Measurements from ENCODE around the gene SEC16B.
A peak's percentile ranks its signal among the peaks of the same experiment; 100 is the strongest.
"Not testable (repeated sequence)": the region's sequence is repeated elsewhere in the genome, so short reads cannot be mapped to it uniquely, and the experiment has no call there.

The SEC16B gene

GRCh38 chr1:177969825-177970371 is at the start of gene SEC16B:
Gene SEC16B, minus strand, starts transcription at chr1:177970058. Its CDS starts 2,077 bp downstream, at chr1:177967981.
- DNase-seq, result peak; percentile 52
- in situ Hi-C loops (cut with HindIII; ENCODE audit: low pct_ligation_motif_present, low pct_unique_long_range_greater_than_20kb, low sequenced_read_pairs), result no loop called here

- in situ Hi-C loops (cut with HindIII; ENCODE audit: low pct_ligation_motif_present, low pct_unique_long_range_greater_than_20kb, low sequenced_read_pairs), result no loop called here
- no peak for DNase-seq
These were observed 49.8 kb upstream of the SEC16B start for GRCh38 chr1:178019622-178020021.

GRCh38 chr1:178019208-178019607 is 49.4 kb upstream of the SEC16B start:
- no peak for DNase-seq
- in situ Hi-C loops (cut with HindIII; ENCODE audit: low pct_ligation_motif_present, low pct_unique_long_range_greater_than_20kb, low sequenced_read_pairs), result no loop called here

DNA sequence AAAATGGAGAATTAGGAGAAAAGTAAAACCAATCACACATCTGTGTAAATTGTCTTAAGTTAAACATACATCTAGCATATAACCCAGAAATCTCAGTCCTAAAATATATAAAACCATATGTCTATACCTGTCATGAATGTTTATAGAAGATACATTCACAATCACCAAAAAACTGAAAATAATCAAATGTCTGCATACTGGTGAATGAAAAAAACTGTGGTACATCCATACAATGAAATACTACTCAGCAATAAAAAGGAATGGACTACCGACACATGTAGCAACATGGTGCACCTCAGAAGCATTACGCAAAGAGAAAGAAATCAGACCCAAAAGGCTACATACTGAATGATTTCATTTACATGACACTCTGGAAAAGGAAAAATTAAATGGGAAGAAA is 47.7 kb upstream of the SEC16B start:
- in situ Hi-C loops (cut with HindIII; ENCODE audit: low pct_ligation_motif_present, low pct_unique_long_range_greater_than_20kb, low sequenced_read_pairs), result no loop called here
- no peak for DNase-seq

DNA sequence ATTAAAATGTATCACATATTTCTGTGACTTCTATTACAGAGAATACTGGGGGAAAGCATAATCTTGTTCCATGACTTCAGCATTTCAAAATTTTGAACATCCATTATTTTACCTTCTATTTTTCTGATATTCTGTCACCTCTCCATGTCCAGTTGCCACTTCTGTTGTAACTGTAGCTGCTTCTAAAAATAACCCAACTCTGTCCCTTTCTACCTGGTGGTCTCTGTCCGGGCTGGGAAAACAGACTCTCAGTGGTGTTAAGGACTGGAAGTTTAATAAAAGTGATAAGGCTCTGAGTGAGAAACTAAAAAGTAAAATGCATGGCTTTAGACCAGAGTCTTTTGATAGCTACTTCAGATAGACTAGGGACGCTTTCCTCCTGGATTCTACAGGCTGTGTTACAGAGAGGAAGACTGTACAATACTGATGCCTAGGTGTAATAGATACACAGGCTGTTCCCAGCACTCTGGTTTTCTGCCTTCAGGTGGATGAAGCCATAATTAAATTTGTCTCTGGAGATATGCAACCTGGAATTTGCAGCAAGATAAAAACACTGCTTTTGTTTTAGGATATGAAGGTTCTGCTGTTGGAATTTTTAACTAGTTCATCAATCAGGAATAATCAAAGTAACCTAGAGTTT is 42.1 kb upstream of the SEC16B start:
- DNase-seq, result no peak
- in situ Hi-C loops (cut with HindIII; ENCODE audit: low pct_ligation_motif_present, low pct_unique_long_range_greater_than_20kb, low sequenced_read_pairs), result no loop called here

DNA sequence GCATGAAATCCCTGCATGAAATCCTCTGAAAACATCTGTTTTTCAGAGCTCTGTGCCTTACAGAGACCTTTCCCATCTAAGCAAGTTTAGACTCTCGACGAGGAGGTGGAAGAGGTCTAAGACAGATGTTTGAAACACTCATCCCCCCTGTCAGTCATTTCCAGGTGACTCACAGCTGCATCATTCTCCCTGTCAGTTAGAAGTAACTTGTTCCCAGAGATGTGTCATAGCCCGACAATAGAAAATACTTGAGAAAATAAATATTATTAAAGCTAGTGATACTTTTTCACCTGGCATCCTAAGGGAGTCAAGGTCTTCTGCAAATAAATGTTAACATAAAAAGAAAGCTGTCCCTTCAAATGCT is 41.6 kb upstream of the SEC16B start:
- peak; percentile 77 for DNase-seq
- in situ Hi-C loops (cut with HindIII; ENCODE audit: low pct_ligation_motif_present, low pct_unique_long_range_greater_than_20kb, low sequenced_read_pairs), result no loop called here

GRCh38 chr1:178010674-178011464 is 41.0 kb upstream of the SEC16B start:
- no peak for DNase-seq
- in situ Hi-C loops (cut with HindIII; ENCODE audit: low pct_ligation_motif_present, low pct_unique_long_range_greater_than_20kb, low sequenced_read_pairs), result no loop called here

DNA sequence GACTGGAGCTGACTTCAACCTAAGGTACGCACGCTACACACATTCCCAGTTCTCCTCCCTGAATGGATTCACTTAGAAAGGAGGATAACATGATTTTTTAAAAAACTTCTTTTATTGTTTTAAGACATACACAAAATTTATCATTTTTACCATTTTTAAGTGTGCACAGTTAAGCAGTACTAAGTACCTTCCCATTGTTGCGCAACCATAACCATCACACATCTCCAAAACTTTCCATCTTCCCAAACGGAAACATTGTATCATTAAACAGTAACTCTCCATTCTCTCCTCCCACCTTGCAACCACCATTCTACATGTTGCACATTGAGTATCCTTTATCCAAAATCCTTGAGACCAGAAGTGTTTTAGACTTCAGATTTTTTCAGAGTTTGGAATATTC is 36.2 kb upstream of the SEC16B start:
- no peak for DNase-seq

DNA sequence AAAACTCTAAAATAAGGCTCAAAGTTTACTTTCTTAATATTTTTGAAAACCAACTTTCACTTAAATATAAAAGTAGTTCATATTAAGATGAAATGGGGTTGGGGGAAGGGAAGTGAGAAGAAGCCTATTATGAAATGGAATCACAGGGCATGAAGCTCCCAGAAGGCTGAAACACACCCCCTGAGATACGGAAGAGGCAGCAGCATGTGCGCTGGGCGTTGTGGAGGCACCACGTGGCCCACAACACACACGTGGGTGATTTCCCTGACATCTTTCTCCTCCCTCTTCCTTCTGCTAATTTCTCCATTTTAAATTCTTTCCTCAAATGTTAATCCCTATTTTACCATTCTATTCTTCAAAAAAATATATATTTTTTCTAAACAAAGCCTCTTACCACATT is 35.6 kb upstream of the SEC16B start:
- in situ Hi-C loops (cut with HindIII; ENCODE audit: low pct_ligation_motif_present, low pct_unique_long_range_greater_than_20kb, low sequenced_read_pairs), result no loop called here
- DNase-seq, result no peak

More for the DNA sequence above, 36.2 kb upstream of the SEC16B start:
- in situ Hi-C loops (cut with HindIII; ENCODE audit: low pct_ligation_motif_present, low pct_unique_long_range_greater_than_20kb, low sequenced_read_pairs), result no loop called here

- peak; percentile 40 for DNase-seq
- in situ Hi-C loops (cut with HindIII; ENCODE audit: low pct_ligation_motif_present, low pct_unique_long_range_greater_than_20kb, low sequenced_read_pairs), result no loop called here
These were observed 35.1 kb upstream of the SEC16B start for GRCh38 chr1:178004926-178005391.

DNA sequence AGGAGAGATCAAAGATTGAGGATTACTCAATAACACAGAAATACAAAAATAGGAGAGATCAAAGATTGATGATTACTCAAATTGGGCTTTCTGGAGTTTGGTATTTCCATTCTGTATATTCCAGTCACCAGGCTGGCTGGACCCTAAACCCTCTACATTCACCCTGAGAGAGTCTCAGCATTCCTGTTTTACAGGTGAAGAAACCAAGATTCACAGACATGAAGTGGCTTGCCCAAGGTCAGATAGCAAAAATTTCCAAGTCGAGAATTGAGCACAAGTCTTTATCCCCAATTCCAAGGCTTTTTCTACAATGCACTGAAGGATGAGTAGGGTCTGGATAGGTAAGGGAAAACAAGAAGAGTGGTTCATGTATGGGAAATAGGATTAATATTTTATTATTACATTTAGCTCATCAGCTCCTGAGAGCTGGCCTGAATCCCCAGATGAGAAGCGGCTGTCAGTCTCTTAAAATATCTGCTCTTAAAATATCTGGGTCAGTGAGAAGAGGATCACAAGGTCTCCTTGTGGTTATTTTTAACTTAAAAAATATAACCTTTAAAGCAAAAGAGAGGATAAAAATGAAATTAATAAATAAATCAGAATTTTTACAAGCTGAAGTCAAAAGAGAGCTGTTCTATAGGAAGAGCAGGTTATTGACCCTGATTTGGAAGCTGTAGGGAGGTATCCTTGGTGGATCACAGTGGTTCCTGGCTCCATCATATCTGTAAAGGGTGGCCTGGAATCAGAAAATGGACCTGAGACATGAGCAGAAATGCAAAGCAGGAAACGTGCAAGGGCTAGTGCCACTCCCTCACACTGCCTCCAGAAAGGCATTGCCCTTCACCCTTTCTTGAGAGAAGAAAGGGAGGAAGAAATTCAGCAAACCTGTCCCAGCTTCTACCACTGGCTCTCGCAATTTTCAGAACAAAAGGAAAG is 29.1 kb upstream of the SEC16B start:
- in situ Hi-C loops (cut with HindIII; ENCODE audit: low pct_ligation_motif_present, low pct_unique_long_range_greater_than_20kb, low sequenced_read_pairs), result no loop called here
- no peak for DNase-seq

- no peak for DNase-seq
- in situ Hi-C loops (cut with HindIII; ENCODE audit: low pct_ligation_motif_present, low pct_unique_long_range_greater_than_20kb, low sequenced_read_pairs), result no loop called here
These were observed 27.1 kb upstream of the SEC16B start for GRCh38 chr1:177996957-177997356.

DNA sequence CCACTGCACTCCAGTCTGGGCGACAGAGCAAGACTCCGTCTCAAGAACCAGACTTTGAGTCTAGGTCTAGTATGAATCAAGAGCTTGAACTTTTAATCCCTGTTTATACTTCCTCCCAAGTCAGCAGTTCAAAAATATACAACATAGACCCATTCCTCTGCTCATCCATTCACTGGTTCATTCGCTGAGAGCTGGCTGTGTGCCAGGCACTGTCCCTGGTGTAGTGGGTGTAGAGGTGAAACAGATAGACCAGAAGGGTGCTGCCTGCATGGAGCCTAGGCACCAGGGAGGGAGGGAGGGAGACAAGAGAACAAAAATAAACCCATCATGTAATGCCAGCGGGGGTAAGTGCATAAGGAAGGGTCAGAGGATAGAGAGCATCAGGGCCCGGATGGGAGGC is 25.5 kb upstream of the SEC16B start:
- in situ Hi-C loops (cut with HindIII; ENCODE audit: low pct_ligation_motif_present, low pct_unique_long_range_greater_than_20kb, low sequenced_read_pairs), result no loop called here
- no peak for DNase-seq

- in situ Hi-C loops (cut with HindIII; ENCODE audit: low pct_ligation_motif_present, low pct_unique_long_range_greater_than_20kb, low sequenced_read_pairs); DNase-seq: not testable (repeated sequence)
These were observed 16.4 kb upstream of the SEC16B start for GRCh38 chr1:177986281-177986680.

- in situ Hi-C loops (cut with HindIII; ENCODE audit: low pct_ligation_motif_present, low pct_unique_long_range_greater_than_20kb, low sequenced_read_pairs), result no loop called here
- no peak for DNase-seq
These were observed 14.9 kb upstream of the SEC16B start for GRCh38 chr1:177984761-177985160.

- no peak for DNase-seq
- in situ Hi-C loops (cut with HindIII; ENCODE audit: low pct_ligation_motif_present, low pct_unique_long_range_greater_than_20kb, low sequenced_read_pairs), result no loop called here
These were observed 14.3 kb upstream of the SEC16B start for GRCh38 chr1:177984136-177984525.

- DNase-seq, result no peak
- in situ Hi-C loops (cut with HindIII; ENCODE audit: low pct_ligation_motif_present, low pct_unique_long_range_greater_than_20kb, low sequenced_read_pairs), result no loop called here
These were observed 13.8 kb upstream of the SEC16B start for GRCh38 chr1:177983482-177984135.

- no peak for DNase-seq
- in situ Hi-C loops (cut with HindIII; ENCODE audit: low pct_ligation_motif_present, low pct_unique_long_range_greater_than_20kb, low sequenced_read_pairs), result no loop called here
These were observed 13.2 kb upstream of the SEC16B start for GRCh38 chr1:177983077-177983476.
